GM12878 (cell line): ENCODE results near the gene RXFP3. TPM values are rescaled to one million over a fixed set of nuclear protein-coding genes. Genes with fewer than 3 reads are reported as not detected.

Experiments used
- ATAC-seq: fragments of 200-7000 bp; cut with Tn5 transposase; 3 replicates; pipeline ENCODE4 v1.9.1; 2020; ENCODE audit warnings: mild to moderate bottlenecking, moderate library complexity
- BruUV-seq: library from RNA; stranded (reverse); fragments of 400-500 nt; replicated peaks from 2 replicates; lab custom pipeline; 2021; lab: Mats Ljungman, UMichigan
- CTCF ChIA-PET: fragments of 300-600 bp; sonication (Branson Sonifier 250); formaldehyde crosslinking; extraction: SDS; loops from one replicate; lab custom pipeline; 2021; ENCODE audit warnings: inconsistent platforms; lab: Yijun Ruan, JAX
- POLR2A ChIA-PET: fragments of 350-600 bp; formaldehyde crosslinking; extraction: SDS; loops from one replicate; lab custom pipeline; 2021; ENCODE audit warnings: inconsistent platforms; lab: Charles Lee
- RAD21 ChIA-PET: fragments of 300-600 bp; sonication (Branson Sonifier 250); formaldehyde crosslinking; loops from one replicate; lab custom pipeline; 2023; ENCODE audit warnings: antibody characterized with exemption; ENCODE audit not compliant: unreplicated experiment; lab: Charles Lee
- SMC1A ChIA-PET: fragments of 300-600 bp; sonication (Branson Sonifier 250); formaldehyde crosslinking; loops from one replicate; lab custom pipeline; 2023; ENCODE audit not compliant: unreplicated experiment, uncharacterized antibody; lab: Charles Lee
- DNase-seq: peaks from one replicate; pipeline ENCODE4 v3.0.0-alpha.2; 2011; ENCODE audit warnings: low read depth, low spot score
- FAIRE-seq: peaks from 3 replicates; lab custom pipeline; 2011; peaks lifted over from hg19 to GRCh38; lab: Jason Lieb, UNC
- H2AFZ ChIP-seq: 2 replicates; pipeline ENCODE4 v1.6.0; 2011; ENCODE audit warnings: low read depth, low read length, control low read depth; ENCODE audit not compliant: control insufficient read depth
- H3K27ac ChIP-seq: 2 replicates; pipeline ENCODE4 v1.5.1; 2011; ENCODE audit warnings: control low read depth; ENCODE audit not compliant: control insufficient read depth, insufficient read depth
- H3K27me3 ChIP-seq, 2 experiments: replicated peaks in 1 of 2; 2 replicates each; pipeline versions ENCODE4 v1.6.0 to v1.6.1; 2011; ENCODE audit warnings: low read length in 1 of 2; ENCODE audit not compliant: control insufficient read depth in 2 of 2, insufficient read depth in 2 of 2
- H3K36me3 ChIP-seq, 2 experiments: 2 replicates each; pipeline ENCODE4 v1.5.1; 2011; ENCODE audit warnings: low read length in 1 of 2; ENCODE audit not compliant: control insufficient read depth in 2 of 2, insufficient read depth in 2 of 2
- H3K4me1 ChIP-seq: 2 replicates; pipeline ENCODE4 v1.6.1; 2011; ENCODE audit warnings: mild to moderate bottlenecking, low read length, moderate library complexity, mixed read lengths; ENCODE audit not compliant: control insufficient read depth, insufficient read depth
- H3K4me2 ChIP-seq: 2 replicates; pipeline ENCODE4 v1.6.0; 2011; ENCODE audit warnings: control low read depth; ENCODE audit not compliant: control insufficient read depth, insufficient read depth
- H3K4me3 ChIP-seq: fragments of 200-600 bp; sonication (generic); 2 replicates; pipeline ENCODE4 v1.5.1; 2016
- H3K79me2 ChIP-seq: 2 replicates; pipeline ENCODE4 v1.6.0; 2011; ENCODE audit warnings: low read length; ENCODE audit not compliant: control insufficient read depth, insufficient read depth
- H3K9ac ChIP-seq: 2 replicates; pipeline ENCODE4 v1.8.0; 2011; ENCODE audit warnings: low read length, control low read depth, mixed read lengths; ENCODE audit not compliant: control insufficient read depth, insufficient read depth
- H3K9me3 ChIP-seq: replicated peaks from 3 replicates; pipeline ENCODE4 v1.5.1; 2011; ENCODE audit warnings: mild to moderate bottlenecking, low read length; ENCODE audit not compliant: control insufficient read depth, insufficient read depth
- H4K20me1 ChIP-seq: 2 replicates; pipeline ENCODE4 v1.6.0; 2011; ENCODE audit not compliant: control insufficient read depth, insufficient read depth
- BHLHE40 ChIP-seq, 2 experiments: fragments of 450-650 bp in 1 of 2; IDR thresholded peaks; 2 replicates each; pipeline ENCODE4 v1.6.1; 2011 to 2017; ENCODE audit warnings: low read depth in 2 of 2, borderline replicate concordance in 1 of 2, improper control_type of control experiment in 1 of 2, low read length in 1 of 2, mild to moderate bottlenecking in 1 of 2
- CREM ChIP-seq: IDR thresholded peaks from 2 replicates; pipeline ENCODE4 v1.6.1; 2014; ENCODE audit warnings: antibody characterized with exemption, low read depth
- HCFC1 ChIP-seq: fragments of 150-350 bp; IDR thresholded peaks from 2 replicates; pipeline ENCODE4 v1.6.1; 2014; ENCODE audit warnings: low read length
- HDAC2 ChIP-seq: fragments of 200-600 bp; sonication (generic); IDR thresholded peaks from 2 replicates; pipeline ENCODE4 v1.6.1; 2017
- MYB ChIP-seq: fragments of 150-350 bp; IDR thresholded peaks from 2 replicates; pipeline ENCODE4 v1.6.1; 2014; ENCODE audit warnings: mild to moderate bottlenecking, low read depth, low read length, borderline replicate concordance
- MYC ChIP-seq: IDR thresholded peaks from 2 replicates; pipeline ENCODE4 v1.6.1; 2011; ENCODE audit warnings: mild to moderate bottlenecking, low read length, moderate library complexity, inconsistent platforms; ENCODE audit not compliant: insufficient read depth, insufficient replicate concordance, insufficient read length, severe bottlenecking
- NFXL1 ChIP-seq: fragments of 450-650 bp; IDR thresholded peaks from 2 replicates; pipeline ENCODE4 v1.6.1; 2017; ENCODE audit warnings: antibody characterized with exemption, mild to moderate bottlenecking, borderline replicate concordance
- PAX8 ChIP-seq: fragments of 450-650 bp; IDR thresholded peaks from 2 replicates; pipeline ENCODE4 v1.6.1; 2017; ENCODE audit warnings: mild to moderate bottlenecking, moderate library complexity
- RFX5 ChIP-seq: IDR thresholded peaks from 2 replicates; pipeline ENCODE4 v1.6.1; 2011; ENCODE audit warnings: low read depth, low read length, improper control_type of control experiment
- ZNF622 ChIP-seq: fragments of 450-650 bp; IDR thresholded peaks from 2 replicates; pipeline ENCODE4 v1.6.1; 2017; ENCODE audit warnings: mild to moderate bottlenecking, inconsistent platforms
- ZSCAN29 ChIP-seq: fragments of 450-650 bp; IDR thresholded peaks from 2 replicates; pipeline ENCODE4 v1.6.1; 2017; ENCODE audit warnings: mild to moderate bottlenecking, moderate library complexity
- WGBS: methylation state at CpG from one replicate; pipeline ENCODE4 v1.1.6; 2016; ENCODE audit warnings: low lambda C conversion rate; ENCODE audit not compliant: insufficient replicate concordance, insufficient coverage; ENCODE audit errors: missing lambda C conversion rate; 5-methylcytosine and 5-hydroxymethylcytosine counted together
- in situ Hi-C: fragments of 300-500 bp; cut with MboI; formaldehyde crosslinking; loops from 9 replicates; pipeline ENCODE4 v1.14.3; 2018; ENCODE audit warnings: mixed read lengths
- intact Hi-C: fragments of 100-400 bp; cut with micrococcal nuclease; formaldehyde crosslinking; loops from one replicate; pipeline ENCODE4 v1.14.2; 2022; ENCODE audit not compliant: unreplicated experiment
- polyA plus RNA-seq, 11 experiments: library from polyadenylated mRNA; depleted of rRNA in 4 of 11; unstranded in 6 of 11; stranded (reverse) in 5 of 11; fragments of >200 nt; fragmentation: Nextera tagmentation in 4 of 11; fragmentation: Illumina TruSeq in 1 of 11; extraction: Ambion mirVana in 4 of 11; extraction: Trizol in 1 of 11; gene quantifications; 1 replicate in 1 of 11; 2 replicates in 10 of 11; pipeline versions ENCODE4 v1.2.1 to v1.2.3, GENCODE V29; 2011 to 2016; ENCODE audit warnings: inconsistent platforms in 2 of 11, missing spikeins in 2 of 11, low read depth in 1 of 11
- total RNA-seq, 4 experiments: library from RNA; depleted of rRNA in 3 of 4; stranded (reverse); fragments of >200 nt in 3 of 4; fragmentation: Illumina TruSeq in 1 of 4; extraction: Trizol in 1 of 4; gene quantifications; 2 replicates each; pipeline versions ENCODE4 v1.2.1 to v1.2.3, GENCODE V29; 2013 to 2021
- TF ChIP-seq, protein P1 (sequence below): IDR thresholded peaks from 2 replicates; pipeline ENCODE4 v1.6.1; 2012; ENCODE audit warnings: low read depth, low read length, improper control_type of control experiment
- TF ChIP-seq, protein P2 (sequence below): fragments of 450-650 bp; IDR thresholded peaks from 2 replicates; pipeline ENCODE4 v1.6.1; 2016; ENCODE audit warnings: mild to moderate bottlenecking, moderate library complexity, borderline replicate concordance
- TF ChIP-seq, protein P3 (sequence below): fragments of 450-650 bp; IDR thresholded peaks from 2 replicates; pipeline ENCODE4 v1.6.1; 2016; ENCODE audit warnings: mild to moderate bottlenecking

Gene RXFP3
- total and polyA plus RNA-seq, 10 of the 15 experiments (the other 5 are each of a cell fraction or from before 2014, with no cell fraction given) = 0.03 to 0.06 TPM; not detected in 8

DNA sequence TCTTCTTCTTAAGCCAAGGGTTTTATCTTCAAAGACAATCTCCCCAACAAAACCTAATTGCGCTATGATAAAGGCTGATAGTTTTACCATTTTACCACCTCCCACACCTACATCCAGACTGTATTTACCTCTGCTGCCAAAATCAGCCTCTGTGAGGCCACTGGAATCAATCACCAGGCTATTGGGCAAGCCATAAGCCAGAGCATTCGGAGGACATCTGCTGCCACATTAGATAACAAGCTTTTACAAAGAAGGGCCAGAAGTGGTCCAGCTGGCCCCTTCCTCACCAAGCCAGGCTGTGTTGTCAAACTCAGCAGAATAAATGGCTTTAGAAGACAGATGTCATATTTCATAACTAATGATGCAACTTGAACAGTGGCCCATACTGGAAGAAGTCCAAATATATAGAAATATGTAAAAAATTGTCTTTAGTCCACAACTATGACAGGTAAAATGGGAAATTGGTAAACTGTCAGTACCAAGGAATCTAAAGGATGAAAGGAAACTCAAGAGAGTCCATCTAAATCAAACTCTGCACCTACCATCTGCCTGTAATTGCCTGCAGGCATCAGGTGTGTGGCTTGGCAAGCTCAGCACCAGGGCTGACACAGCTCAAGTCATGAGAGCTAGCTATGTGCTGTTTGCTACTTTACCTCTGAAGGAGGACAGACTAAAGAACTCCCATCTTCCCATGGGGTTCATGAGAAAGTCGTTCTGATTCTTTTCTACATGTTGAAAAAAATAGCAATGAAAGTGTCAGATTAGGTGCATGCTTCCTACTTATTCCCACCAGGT lies 32.2 kb downstream of the RXFP3 start:
- no TSS peak for BruUV-seq
- Histone ChIP-seq H3K4me2 (no peak overlapping the region), H3K9me3 (no peaks in the 10 kb centered on the region), H3K79me2 (no peaks in the 10 kb centered on the region), H3K9ac (no peak overlapping the region), H3K36me3 (no peaks in the 10 kb centered on the region), H3K27ac (no peak overlapping the region), H3K4me1 (peaks cover 10% of the 10 kb centered on the region; the same call in 1 of the 2 replicates), H3K27me3 (no peaks in the 10 kb centered on the region), H2AFZ (no peak overlapping the region), H4K20me1 (no peaks in the 10 kb centered on the region), H3K4me3 (no peak overlapping the region)
- no peak for FAIRE-seq
- in situ Hi-C loops (no loop called here), intact Hi-C loops (no loop called here)
- WGBS = 67% methylated on average over 3 of the region's 3 CpGs
- no peak for DNase-seq
- ATAC-seq = no peak
- SMC1A ChIA-PET = interaction anchor here (1.4 to 4.4 kb wide), 9 partner anchors 9 to 533 kb away, joined by 3 to 43 read pairs (median 7); partner anchors contain the start of genes RXFP3 and TARS1
- CTCF ChIA-PET = interaction anchor here (0.8 to 4.1 kb wide), 14 partner anchors 10 to 547 kb away, joined by 3 to 70 read pairs (median 8); partner anchors contain the start of genes RXFP3 and TARS1
- POLR2A ChIA-PET = no interaction called here
- TF ChIP-seq CREM (no peak), HDAC2 (no peak), MYB (no peak), NFXL1 (no peak), HCFC1 (no peak), PAX8 (no peak), BHLHE40 (IDR thresholded peaks at IDR 0.05; ENCODE audit: borderline replicate concordance in 1 of 2, low read depth in 2 of 2, low read length in 1 of 2) (no peak), ZSCAN29 (no peak), RFX5 (no peak), ZNF622 (no peak), MYC (no peak)
- TF ChIP-seq, protein P1, sequence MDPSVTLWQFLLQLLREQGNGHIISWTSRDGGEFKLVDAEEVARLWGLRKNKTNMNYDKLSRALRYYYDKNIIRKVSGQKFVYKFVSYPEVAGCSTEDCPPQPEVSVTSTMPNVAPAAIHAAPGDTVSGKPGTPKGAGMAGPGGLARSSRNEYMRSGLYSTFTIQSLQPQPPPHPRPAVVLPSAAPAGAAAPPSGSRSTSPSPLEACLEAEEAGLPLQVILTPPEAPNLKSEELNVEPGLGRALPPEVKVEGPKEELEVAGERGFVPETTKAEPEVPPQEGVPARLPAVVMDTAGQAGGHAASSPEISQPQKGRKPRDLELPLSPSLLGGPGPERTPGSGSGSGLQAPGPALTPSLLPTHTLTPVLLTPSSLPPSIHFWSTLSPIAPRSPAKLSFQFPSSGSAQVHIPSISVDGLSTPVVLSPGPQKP = no peak
- TF ChIP-seq, protein P2, sequence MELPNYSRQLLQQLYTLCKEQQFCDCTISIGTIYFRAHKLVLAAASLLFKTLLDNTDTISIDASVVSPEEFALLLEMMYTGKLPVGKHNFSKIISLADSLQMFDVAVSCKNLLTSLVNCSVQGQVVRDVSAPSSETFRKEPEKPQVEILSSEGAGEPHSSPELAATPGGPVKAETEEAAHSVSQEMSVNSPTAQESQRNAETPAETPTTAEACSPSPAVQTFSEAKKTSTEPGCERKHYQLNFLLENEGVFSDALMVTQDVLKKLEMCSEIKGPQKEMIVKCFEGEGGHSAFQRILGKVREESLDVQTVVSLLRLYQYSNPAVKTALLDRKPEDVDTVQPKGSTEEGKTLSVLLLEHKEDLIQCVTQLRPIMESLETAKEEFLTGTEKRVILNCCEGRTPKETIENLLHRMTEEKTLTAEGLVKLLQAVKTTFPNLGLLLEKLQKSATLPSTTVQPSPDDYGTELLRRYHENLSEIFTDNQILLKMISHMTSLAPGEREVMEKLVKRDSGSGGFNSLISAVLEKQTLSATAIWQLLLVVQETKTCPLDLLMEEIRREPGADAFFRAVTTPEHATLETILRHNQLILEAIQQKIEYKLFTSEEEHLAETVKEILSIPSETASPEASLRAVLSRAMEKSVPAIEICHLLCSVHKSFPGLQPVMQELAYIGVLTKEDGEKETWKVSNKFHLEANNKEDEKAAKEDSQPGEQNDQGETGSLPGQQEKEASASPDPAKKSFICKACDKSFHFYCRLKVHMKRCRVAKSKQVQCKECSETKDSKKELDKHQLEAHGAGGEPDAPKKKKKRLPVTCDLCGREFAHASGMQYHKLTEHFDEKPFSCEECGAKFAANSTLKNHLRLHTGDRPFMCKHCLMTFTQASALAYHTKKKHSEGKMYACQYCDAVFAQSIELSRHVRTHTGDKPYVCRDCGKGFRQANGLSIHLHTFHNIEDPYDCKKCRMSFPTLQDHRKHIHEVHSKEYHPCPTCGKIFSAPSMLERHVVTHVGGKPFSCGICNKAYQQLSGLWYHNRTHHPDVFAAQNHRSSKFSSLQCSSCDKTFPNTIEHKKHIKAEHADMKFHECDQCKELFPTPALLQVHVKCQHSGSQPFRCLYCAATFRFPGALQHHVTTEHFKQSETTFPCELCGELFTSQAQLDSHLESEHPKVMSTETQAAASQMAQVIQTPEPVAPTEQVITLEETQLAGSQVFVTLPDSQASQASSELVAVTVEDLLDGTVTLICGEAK = no peak
- TF ChIP-seq, protein P3, sequence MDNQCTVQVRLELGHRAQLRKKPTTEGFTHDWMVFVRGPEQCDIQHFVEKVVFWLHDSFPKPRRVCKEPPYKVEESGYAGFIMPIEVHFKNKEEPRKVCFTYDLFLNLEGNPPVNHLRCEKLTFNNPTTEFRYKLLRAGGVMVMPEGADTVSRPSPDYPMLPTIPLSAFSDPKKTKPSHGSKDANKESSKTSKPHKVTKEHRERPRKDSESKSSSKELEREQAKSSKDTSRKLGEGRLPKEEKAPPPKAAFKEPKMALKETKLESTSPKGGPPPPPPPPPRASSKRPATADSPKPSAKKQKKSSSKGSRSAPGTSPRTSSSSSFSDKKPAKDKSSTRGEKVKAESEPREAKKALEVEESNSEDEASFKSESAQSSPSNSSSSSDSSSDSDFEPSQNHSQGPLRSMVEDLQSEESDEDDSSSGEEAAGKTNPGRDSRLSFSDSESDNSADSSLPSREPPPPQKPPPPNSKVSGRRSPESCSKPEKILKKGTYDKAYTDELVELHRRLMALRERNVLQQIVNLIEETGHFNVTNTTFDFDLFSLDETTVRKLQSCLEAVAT = no peak
- RAD21 ChIA-PET = interaction anchor here (1.2 to 4.0 kb wide), 6 partner anchors 32 to 533 kb away, joined by 3 to 46 read pairs (median 24); partner anchors contain the start of genes RXFP3 and TARS1
